DOHH2 (cell line): ENCODE results near the gene LYRM4.

ENCODE experiments used
- H3F3A ChIP-seq: fragments of 200-600 bp; sonication (generic), shearing (Covaris generic); 2 replicates; pipeline ENCODE4 v1.6.0; 2016; ENCODE audit warnings: antibody characterized with exemption, mild to moderate bottlenecking; ENCODE audit not compliant: control insufficient read depth, insufficient read depth
- H3K27ac ChIP-seq: fragments of 200-600 bp; sonication (generic); 2 replicates; pipeline ENCODE4 v1.5.1; 2014; ENCODE audit warnings: low read depth, mild to moderate bottlenecking, low read length, moderate library complexity
- H3K27me3 ChIP-seq: fragments of 200-600 bp; sonication (generic); 2 replicates; pipeline ENCODE4 v1.6.1; 2014; ENCODE audit warnings: mild to moderate bottlenecking, low read length, mixed read lengths; ENCODE audit not compliant: control insufficient read depth
- H3K36me3 ChIP-seq: fragments of 200-600 bp; sonication (generic); 2 replicates; pipeline ENCODE4 v1.6.1; 2014; ENCODE audit warnings: mild to moderate bottlenecking, low read length, moderate library complexity, mixed read lengths; ENCODE audit not compliant: control insufficient read depth
- H3K4me1 ChIP-seq: fragments of 200-600 bp; sonication (generic); 2 replicates; pipeline ENCODE4 v1.6.1; 2014; ENCODE audit warnings: mild to moderate bottlenecking, low read length, mixed read lengths; ENCODE audit not compliant: control insufficient read depth
- H3K4me2 ChIP-seq: fragments of 200-600 bp; sonication (generic); 2 replicates; pipeline ENCODE4 v1.6.0; 2014; ENCODE audit warnings: mild to moderate bottlenecking, low read length, moderate library complexity
- H3K4me3 ChIP-seq: fragments of 200-600 bp; sonication (generic); 2 replicates; pipeline ENCODE4 v1.5.1; 2014; ENCODE audit warnings: mild to moderate bottlenecking, low read length, mixed read lengths
- H3K79me2 ChIP-seq: fragments of 200-600 bp; sonication (generic); 2 replicates; pipeline ENCODE4 v1.6.1; 2014; ENCODE audit warnings: mild to moderate bottlenecking, low read length, mixed read lengths; ENCODE audit not compliant: control insufficient read depth
- H3K9me2 ChIP-seq: fragments of 200-600 bp; sonication (generic); replicated peaks from 2 replicates; pipeline ENCODE4 v1.6.1; 2014; ENCODE audit warnings: mild to moderate bottlenecking, low read length, mixed read lengths; ENCODE audit not compliant: control insufficient read depth
- H3K9me3 ChIP-seq: fragments of 200-600 bp; sonication (generic); 2 replicates; pipeline ENCODE4 v1.6.1; 2014; ENCODE audit warnings: antibody characterized with exemption, low read length, mixed read lengths; ENCODE audit not compliant: control insufficient read depth, insufficient read depth
- H4K20me1 ChIP-seq: fragments of 200-600 bp; sonication (generic); 2 replicates; pipeline ENCODE4 v1.6.0; 2014; ENCODE audit warnings: low read depth, mild to moderate bottlenecking, antibody characterized with exemption, low read length, moderate library complexity; ENCODE audit not compliant: control insufficient read depth, insufficient read depth
- EZH2phosphoT487 ChIP-seq: fragments of 200-600 bp; sonication (generic); IDR thresholded peaks from 2 replicates; pipeline ENCODE4 v1.6.1; 2017; ENCODE audit warnings: borderline replicate concordance, mild to moderate bottlenecking, antibody characterized with exemption, low read length, moderate library complexity, mixed read lengths
- TF ChIP-seq, protein P1 (sequence below): fragments of 200-600 bp; sonication (generic); IDR thresholded peaks from one replicate; pipeline ENCODE4 v1.5.1; 2014; ENCODE audit warnings: antibody characterized with exemption, mild to moderate bottlenecking, low read depth, low read length; ENCODE audit not compliant: poor library complexity, severe bottlenecking

Gene LYRM4

DNA sequence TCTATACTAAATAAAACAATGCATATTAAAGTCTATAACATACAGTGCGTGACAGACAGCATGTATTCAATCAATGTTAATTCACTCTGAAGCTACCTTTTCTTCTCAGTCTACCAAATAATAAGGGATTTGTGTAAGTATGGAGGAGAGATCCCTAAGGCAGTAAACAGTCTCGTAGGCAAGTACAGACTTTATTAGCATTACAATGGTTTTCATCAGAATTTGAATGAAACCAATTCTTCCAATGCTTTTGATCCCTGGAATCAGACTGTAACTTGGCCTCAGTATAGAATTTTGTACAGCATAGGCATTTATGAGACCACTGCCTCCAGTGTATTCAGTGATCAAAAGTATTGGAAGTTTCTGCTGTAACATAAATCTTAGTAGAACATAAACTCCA, 19.5 kb downstream of the LYRM4 start:
- H3K79me2 ChIP-seq: peaks cover 14% of the 10 kb centered on the region
- no peak overlapping the region for H3K4me3 ChIP-seq
- H3K4me1 ChIP-seq: no peaks in the 10 kb centered on the region
- H3K36me3 ChIP-seq: no peaks in the 10 kb centered on the region
- H4K20me1 ChIP-seq: no peaks in the 10 kb centered on the region
- H3F3A ChIP-seq: no peaks in the 10 kb centered on the region
- H3K27me3 ChIP-seq: no peaks in the 10 kb centered on the region
- no peak overlapping the region for H3K27ac ChIP-seq
- H3K9me3 ChIP-seq: no peaks in the 10 kb centered on the region
- TF ChIP-seq, protein P1, sequence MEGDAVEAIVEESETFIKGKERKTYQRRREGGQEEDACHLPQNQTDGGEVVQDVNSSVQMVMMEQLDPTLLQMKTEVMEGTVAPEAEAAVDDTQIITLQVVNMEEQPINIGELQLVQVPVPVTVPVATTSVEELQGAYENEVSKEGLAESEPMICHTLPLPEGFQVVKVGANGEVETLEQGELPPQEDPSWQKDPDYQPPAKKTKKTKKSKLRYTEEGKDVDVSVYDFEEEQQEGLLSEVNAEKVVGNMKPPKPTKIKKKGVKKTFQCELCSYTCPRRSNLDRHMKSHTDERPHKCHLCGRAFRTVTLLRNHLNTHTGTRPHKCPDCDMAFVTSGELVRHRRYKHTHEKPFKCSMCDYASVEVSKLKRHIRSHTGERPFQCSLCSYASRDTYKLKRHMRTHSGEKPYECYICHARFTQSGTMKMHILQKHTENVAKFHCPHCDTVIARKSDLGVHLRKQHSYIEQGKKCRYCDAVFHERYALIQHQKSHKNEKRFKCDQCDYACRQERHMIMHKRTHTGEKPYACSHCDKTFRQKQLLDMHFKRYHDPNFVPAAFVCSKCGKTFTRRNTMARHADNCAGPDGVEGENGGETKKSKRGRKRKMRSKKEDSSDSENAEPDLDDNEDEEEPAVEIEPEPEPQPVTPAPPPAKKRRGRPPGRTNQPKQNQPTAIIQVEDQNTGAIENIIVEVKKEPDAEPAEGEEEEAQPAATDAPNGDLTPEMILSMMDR: no peak
- TF ChIP-seq EZH2phosphoT487: no peak
- no peaks in the 10 kb centered on the region for H3K9me2 ChIP-seq
- no peak overlapping the region for H3K4me2 ChIP-seq

DNA sequence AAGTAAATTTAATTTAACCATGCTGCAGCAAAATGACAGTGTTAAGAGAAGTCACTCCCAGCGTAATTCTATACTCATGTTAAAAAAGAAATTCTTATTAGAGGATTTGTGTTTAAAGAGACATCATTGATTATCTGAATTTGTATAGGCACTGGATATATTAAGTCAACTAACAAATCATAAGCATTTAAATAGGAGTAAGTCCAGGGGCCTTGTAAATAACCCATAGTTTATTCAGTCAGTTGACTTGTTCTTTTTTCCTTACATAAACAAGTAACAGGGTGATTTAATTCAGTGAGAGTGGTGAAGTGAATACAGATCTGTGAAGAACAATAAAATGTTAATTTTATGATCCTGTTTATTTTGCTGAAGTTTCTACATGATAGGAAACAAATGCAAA, 22.4 kb downstream of the LYRM4 start:
- no peaks in the 10 kb centered on the region for H3K27me3 ChIP-seq
- H3K36me3 ChIP-seq: peaks cover 5% of the 10 kb centered on the region
- H3K4me2 ChIP-seq: no peak overlapping the region
- H3K4me1 ChIP-seq: no peaks in the 10 kb centered on the region
- 0 out of 2 replicates have a peak, but pooled peaks cover 3% of the 10 kb centered on the region for H4K20me1 ChIP-seq
- no peaks in the 10 kb centered on the region for H3K79me2 ChIP-seq
- no peaks in the 10 kb centered on the region for H3K9me3 ChIP-seq
- H3F3A ChIP-seq: no peaks in the 10 kb centered on the region
- TF ChIP-seq, protein P1: no peak
- no peak for TF ChIP-seq EZH2phosphoT487
- no peak overlapping the region for H3K27ac ChIP-seq
- no peak overlapping the region for H3K4me3 ChIP-seq
- H3K9me2 ChIP-seq: no peaks in the 10 kb centered on the region

DNA sequence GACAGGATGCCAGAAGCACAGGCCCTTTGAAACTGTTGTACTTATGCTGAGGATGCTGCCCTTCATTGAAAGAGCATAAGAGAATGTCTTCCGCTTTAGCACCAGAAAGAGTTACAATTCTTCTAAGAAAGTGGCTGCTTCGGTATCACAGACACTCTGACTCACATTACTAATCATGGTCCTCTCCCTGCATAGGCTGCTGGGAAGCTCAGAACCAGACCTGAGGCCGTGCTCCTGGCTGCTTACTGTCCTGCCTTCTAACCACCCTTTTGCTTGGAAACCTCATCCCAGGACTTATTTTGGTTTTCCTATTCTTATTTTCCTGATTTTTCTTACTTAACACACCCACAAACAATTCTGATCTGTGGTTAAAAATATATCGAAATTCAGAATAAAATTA, 22.9 kb downstream of the LYRM4 start:
- Histone ChIP-seq H3F3A (no peaks in the 10 kb centered on the region), H3K79me2 (no peaks in the 10 kb centered on the region), H3K9me2 (no peaks in the 10 kb centered on the region), H4K20me1 (0 out of 2 replicates have a peak, but pooled peaks cover 6% of the 10 kb centered on the region), H3K36me3 (peaks cover 5% of the 10 kb centered on the region), H3K27me3 (no peaks in the 10 kb centered on the region), H3K27ac (no peak overlapping the region), H3K4me3 (no peak overlapping the region), H3K4me2 (no peak overlapping the region), H3K9me3 (no peaks in the 10 kb centered on the region), H3K4me1 (no peaks in the 10 kb centered on the region)
- no peak for TF ChIP-seq EZH2phosphoT487
- TF ChIP-seq, protein P1: no peak
